Frontal cortex (tissue), 4 donors: ENCODE data around the gene OSCAR. TPM values are rescaled to one million over a fixed set of nuclear protein-coding genes. Genes with fewer than 3 reads are reported as not detected.
"Not testable (repeated sequence)": the region's sequence is repeated elsewhere in the genome, so short reads cannot be mapped to it uniquely, and the experiment has no call there.

Experiments
- DNase-seq, 2 donors: peaks; one replicate each; pipeline ENCODE4 v3.0.0; 2012; ENCODE audit warnings: low spot score in 2 of 2
- FAIRE-seq: peaks from 2 replicates; lab custom pipeline; 2012; peaks lifted over from hg19 to GRCh38; lab: Jason Lieb, UNC
- total RNA-seq: library from RNA; depleted of rRNA; stranded (reverse); fragments of >200 nt; gene quantifications from one replicate; pipeline ENCODE4 v1.2.3, GENCODE V29; 2014
- donor health status: control.
- donor health status: control.
- donor health status: control.

The OSCAR gene
- total RNA-seq, 1 donor from 2014 or later = not detected

DNA sequence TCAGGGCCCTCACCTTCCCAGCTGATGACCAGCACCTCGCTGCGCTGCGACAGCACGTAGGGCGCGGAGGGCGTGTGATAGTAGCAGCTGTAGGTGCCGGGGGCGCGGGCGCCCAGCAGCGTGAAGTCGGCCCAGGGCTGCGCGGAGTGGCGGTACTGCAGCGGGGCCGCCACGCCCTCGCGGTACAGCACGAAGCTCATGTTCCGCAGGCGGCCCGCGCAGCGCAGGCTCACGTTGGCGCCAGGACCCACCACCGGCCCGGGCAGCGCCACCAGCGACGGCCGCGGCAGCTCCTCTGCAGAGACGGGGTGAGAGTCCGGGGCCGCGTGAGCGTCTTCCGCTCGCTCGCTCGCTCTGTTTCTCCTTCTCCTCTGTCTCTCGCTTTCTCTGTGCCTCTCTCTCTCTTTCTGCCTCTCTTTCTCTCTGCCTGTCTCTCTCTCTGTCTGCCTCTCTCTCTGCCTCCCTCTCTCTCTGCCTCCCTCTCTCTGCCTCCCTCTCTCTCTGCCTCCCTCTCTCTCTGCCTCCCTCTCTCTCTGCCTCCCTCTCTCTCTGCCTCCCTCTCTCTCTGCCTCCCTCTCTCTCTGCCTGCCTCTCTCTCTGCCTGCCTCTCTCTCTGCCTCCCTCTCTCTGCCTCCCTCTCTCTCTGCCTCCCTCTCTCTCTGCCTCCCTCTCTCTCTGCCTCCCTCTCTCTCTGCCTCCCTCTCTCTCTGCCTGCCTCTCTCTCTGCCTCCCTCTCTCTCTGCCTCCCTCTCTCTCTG is 4.6 kb downstream of the OSCAR start:
- not testable (repeated sequence) for FAIRE-seq
- DNase-seq = peak in 1 of 2 donors; percentile 54

DNA sequence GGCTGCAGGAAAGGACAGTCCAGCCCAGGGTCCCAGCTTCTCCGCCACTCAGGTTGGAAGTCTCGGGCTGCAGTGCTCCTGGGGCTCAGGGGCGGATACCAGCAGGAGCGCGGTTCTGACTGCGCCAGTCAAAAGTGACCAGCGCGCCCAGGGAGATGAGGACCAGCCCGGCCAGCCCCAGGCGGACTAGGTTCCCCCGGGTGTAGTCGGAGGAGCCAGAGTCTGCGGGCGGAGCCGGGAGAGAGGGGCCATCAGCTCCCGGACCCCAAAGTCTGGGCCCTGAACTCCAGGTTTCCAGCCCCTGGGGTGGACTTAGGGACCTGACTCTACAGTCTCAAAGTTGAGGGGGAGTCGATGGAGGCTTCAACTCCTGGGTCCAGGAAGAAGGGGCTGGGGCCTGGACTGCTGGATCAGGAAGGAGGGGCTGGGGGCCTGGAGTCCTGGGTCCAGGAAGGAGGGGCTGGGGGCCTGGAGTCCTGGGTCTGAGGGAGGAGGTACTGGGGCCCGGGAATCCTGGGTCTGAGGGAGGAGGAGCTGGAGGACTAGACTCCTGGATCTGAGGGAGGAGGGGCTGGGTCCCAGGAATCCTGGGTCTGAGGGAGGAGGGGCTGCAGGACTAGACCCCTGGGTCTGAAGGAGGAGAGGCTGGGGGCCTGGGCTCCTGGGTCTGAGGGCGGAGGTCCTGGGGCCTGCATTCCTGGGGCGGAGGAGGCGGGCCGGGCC is 5.3 kb downstream of the OSCAR start:
- FAIRE-seq = no peak
- DNase-seq = no peak

DNA sequence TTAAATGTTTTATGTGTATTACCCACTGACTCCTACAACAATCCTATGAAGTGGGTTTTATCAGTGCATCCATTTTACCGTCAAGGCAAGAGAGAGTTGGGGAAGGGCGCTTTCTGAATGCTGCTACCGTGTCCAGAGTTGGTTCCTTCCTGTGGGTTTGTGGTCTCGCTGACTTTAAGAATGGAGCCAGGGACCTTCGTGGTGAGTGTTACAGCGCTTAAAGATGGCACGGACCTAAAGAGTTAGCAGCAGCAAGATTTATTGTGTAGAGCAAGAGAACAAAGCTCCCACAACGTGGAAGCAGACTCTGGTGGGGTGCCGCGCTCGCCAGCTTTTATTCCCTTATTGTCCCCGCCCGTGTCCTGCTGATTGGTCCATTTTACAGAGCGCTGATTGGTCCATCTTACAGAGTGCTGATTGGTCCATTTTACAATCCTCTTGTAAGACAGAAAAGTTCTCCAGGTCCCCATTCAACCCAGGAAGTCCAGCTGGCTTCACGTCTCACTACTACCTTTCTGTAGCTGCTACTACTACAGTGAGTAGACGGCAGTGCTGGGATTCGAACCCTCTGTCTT is 6.1 kb downstream of the OSCAR start:
- DNase-seq (no peak), FAIRE-seq (no peak)

DNA sequence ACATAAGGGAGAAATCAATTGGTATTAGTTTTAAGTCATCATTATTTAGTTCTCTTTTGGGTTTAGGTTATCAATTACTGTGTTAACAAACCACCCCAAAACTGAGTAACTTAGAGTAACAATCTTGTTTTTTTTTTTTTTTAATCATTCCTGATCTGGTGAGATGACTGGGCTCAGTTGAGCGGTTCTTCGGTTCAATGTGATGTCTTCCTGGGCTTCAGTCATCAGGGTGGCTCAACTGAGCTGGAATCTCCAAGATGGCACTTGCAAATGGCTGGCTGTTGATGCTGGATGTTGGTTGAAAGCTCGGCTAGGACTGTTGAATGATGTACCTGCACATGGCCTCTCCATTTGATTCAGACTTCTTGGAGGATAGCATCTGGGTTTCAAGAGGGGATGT is 16.2 kb downstream of the OSCAR start:
- FAIRE-seq = no peak
- DNase-seq = no peak

DNA sequence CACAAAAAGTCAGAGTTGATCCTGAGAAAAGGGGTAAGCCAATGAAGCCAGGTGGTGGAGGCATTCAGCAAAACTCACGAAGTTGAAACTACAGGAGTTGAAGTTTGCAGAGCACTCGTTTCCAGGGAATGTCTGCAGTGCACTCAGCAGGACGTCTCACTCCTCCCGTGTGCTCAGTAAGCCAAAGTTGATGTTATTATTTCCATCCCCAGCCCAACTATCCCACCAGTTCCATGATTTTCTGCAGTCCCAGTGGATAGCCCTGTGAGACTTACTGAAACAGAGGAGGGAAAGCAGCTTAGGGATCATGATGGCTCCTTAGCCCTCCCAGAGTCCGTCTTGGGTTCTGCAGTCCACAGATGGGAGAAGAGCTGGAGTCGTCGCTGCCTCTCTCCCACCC is 19.6 kb downstream of the OSCAR start, which contains the start of gene TARM1:
Gene TARM1, minus strand, starts transcription at position 334 of the 400 bp plus-strand sequence. Its CDS starts 25 bp downstream, at position 309.
- FAIRE-seq = no peak

DNA sequence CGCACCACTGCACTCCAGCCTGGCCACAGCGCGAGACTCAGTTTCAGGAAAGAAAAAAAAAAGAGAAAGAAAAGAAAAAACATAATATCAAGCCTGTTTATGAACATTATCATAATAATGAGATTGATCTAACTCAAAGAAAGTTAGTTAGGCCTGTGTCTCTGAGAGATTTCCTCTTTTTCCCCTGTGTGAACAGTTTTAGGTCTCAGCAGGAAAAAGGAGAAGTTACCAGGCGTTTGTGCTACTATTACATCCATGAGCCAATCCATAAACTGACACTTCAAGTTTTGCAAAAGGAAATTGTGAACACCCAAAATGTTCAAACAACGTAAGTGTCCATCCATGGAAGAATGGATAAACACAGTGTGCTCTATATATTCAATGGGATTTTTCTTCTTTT is 23.3 kb downstream of the OSCAR start:
- DNase-seq (no peak), FAIRE-seq (no peak)

More for the DNA sequence above, 19.6 kb downstream of the OSCAR start, which contains the start of gene TARM1:
- DNase-seq = no peak

DNA sequence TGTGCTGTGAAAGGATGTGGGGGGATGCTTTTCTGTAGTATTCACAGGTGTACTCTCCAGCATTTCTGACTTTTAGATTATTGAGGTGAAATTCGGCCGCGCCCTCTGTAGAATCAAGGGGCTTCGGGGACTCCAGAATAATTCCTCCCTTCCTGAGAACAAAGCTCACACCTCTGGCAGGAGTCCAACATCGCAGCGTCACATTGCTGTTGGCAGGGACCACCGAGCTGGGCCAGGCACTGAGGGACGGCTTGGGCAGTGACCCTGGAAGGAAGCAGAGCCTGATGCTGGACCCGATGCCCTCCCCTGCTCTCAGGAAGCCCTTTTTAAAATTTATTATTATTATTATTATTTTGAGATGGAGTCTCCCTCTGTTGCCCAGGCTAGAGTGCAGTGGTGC is 25.8 kb downstream of the OSCAR start:
- DNase-seq = no peak
- FAIRE-seq = no peak

DNA sequence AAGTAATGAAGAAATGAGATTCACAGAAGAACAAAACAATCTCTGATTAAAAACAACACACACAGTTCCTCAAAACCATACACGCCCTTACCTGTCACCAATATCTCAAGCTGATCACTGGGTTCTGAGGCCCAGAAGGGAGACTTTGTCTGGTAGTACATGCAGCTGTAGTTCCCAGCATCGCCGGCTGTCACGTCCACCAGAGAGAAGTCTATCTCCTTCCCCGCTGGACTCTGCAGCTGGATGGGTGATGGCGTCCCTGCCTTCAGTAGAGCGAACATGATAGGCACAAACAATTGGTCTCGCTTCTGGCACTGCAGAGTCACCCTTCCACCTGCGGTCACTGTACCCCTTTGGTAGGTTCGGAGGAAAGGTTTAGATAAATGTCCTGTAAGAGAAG is 26.8 kb downstream of the OSCAR start:
- FAIRE-seq = no peak
- DNase-seq = no peak

DNA sequence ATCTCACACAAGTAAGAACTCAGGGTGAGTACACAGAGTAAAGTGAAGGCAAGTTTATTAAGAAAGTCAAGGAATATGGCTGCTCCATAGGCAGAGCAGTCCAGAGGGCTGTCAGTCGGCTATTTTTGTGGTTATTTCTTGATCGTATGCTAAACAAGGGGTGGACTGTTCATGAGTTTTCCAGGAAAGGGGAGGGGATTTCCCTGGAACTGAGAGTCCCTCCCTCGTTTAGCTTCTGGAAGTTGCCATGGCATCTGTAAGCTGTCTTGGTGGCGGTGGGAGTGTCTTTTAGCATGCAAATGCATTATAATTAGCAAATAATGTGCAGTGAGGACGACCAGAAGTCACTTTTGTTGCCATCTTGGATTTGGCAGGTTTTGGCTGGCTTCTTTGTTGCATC is 31.1 kb downstream of the OSCAR start:
- FAIRE-seq = no peak

DNA sequence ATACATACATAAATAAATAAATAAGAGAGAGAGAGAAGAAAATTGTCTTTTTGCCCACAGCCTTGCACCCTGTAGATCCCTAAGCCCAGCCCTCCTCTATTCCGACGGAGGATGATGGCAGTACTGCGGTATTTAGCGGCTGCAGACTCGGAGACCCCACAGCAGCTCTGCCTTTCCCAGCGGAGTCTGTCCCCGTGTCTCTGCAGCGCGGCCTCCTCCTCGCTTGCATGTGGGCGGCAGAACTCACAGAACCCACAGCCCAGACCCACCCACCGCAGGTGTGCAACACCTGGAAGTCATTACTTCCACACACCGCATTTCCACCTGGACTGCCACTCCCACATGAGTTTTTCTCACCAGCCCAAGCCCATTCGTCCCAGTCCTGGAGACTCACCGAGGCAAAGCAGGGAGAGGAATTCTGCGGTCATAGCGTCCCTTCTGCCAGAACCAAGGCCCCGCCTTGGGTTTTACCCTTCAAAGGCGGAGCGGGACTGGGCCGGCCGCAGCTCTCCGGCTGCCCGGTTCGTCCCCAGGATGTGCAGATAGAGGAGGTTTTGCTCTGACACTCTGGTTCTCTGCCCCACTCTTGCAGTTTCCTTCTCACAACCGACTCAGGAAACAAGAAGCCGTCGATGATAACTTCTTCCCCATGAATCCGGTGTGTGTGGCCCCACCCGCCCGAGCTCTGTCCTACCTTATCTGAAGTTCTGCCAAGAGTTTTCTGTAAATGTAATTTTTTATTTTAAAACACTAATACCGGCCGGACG is 37.1 kb downstream of the OSCAR start, which contains the start of gene VSTM1:
Gene VSTM1, minus strand, starts transcription at position 548 of the 767 bp plus-strand sequence. Its CDS starts 120 bp downstream, at position 428.
- DNase-seq (no peak), FAIRE-seq (no peak)

More for the DNA sequence above, 31.1 kb downstream of the OSCAR start:
- no peak for DNase-seq

DNA sequence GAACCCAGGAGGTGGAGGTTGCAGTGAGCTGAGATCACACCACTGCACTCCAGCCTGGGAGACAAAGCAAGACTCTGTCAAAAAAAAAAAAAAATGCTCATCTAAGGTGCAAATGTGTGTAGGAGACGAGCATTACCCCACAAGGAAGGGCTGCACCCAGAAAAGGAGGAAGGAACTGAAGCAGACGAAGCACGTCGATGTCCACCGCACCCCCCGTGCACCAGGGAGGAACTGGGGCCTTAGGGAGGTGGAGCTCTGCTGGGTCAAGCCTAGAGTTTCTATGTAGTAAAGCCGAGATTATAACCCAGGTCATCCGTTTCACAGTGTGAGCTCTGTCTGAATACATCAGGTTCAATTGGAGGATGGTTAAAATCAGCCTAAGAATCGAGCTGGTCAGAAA is 38.0 kb downstream of the OSCAR start:
- no peak for FAIRE-seq

DNA sequence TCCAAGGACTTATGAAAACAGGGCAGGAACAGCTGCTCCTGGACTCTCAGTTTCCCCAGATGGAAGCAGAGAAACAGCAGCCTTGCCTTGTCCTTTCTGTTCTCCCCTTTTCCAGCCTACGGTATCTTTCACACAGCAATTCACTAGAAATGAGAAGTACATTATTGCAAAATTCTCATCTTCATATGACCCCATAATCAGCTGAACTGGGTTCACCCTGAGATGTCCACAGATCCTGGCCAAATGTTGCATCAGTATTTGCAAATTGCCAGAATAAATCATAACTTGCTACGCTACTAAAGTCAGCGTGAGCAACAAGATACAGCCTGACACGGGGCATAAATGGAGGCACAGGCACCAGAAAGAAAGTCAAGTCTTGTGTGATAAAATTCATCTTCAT is 53.0 kb downstream of the OSCAR start:
- DNase-seq = no peak
- FAIRE-seq = no peak

More for the DNA sequence above, 38.0 kb downstream of the OSCAR start:
- DNase-seq = no peak

DNA sequence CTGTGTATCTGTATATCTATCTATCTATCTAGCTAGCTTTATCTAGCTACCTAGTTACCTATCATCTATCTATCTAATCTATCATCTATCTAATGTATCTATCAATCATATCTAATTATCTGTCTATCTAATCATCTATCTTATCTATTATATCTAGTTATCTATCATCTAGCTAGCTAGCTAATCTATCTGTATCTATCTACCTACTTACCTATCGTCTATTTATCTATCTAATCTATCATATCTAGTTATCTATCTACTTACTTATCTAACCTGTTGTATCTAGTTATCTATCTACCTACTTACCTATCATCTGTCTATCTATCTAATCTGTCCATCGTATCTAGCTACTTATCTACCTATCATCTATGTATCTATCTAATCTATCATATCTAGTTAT is 54.8 kb downstream of the OSCAR start:
- DNase-seq = no peak
- FAIRE-seq = no peak

Other genes with a start within 250 kb of the OSCAR start
- gene MYADM, start 232.9 kb downstream of the OSCAR start, total RNA-seq = 2.4 TPM
- gene PRKCG, start 218.6 kb downstream of the OSCAR start, total RNA-seq = 1.2 TPM
- gene CACNG7, start 191.5 kb downstream of the OSCAR start, total RNA-seq = 4.9 TPM
- 4.1 TPM for gene CACNG8, start 137.9 kb downstream of the OSCAR start, total RNA-seq
- gene CACNG6, start 109.2 kb downstream of the OSCAR start, total RNA-seq = under 0.01 TPM
- gene VSTM1, start 36.9 kb downstream of the OSCAR start, total RNA-seq = not detected
- gene TARM1, start 19.4 kb downstream of the OSCAR start, total RNA-seq = not detected
- 9.4 TPM for gene NDUFA3, start 2.1 kb upstream of the OSCAR start, total RNA-seq
- 6.5 TPM for gene TFPT, start 14.9 kb upstream of the OSCAR start, total RNA-seq
- 25.3 TPM for gene PRPF31, start 15.0 kb upstream of the OSCAR start, total RNA-seq
- gene CNOT3, start 37.0 kb upstream of the OSCAR start, total RNA-seq = 3.7 TPM
- gene LENG1, start 58.9 kb upstream of the OSCAR start, total RNA-seq = 7.3 TPM
- not detected for gene TMC4, start 72.4 kb upstream of the OSCAR start, total RNA-seq
- gene MBOAT7, start 88.8 kb upstream of the OSCAR start, total RNA-seq = 18.3 TPM
- 33.4 TPM for gene TSEN34, start 90.5 kb upstream of the OSCAR start, total RNA-seq
- 2,066 TPM for gene RPS9, start 100.1 kb upstream of the OSCAR start, total RNA-seq
- not detected for gene LILRB3, start 122.2 kb upstream of the OSCAR start, total RNA-seq
- under 0.01 TPM for gene LILRA6, start 142.0 kb upstream of the OSCAR start, total RNA-seq
- under 0.01 TPM for gene LILRB5, start 156.5 kb upstream of the OSCAR start, total RNA-seq
- gene LILRB2, start 180.3 kb upstream of the OSCAR start, total RNA-seq = not detected
- 0.82 TPM for gene LILRA5, start 212.4 kb upstream of the OSCAR start, total RNA-seq
- gene LILRA4, start 238.4 kb upstream of the OSCAR start, total RNA-seq = under 0.01 TPM